CD4-positive, alpha-beta T cell treated with Interleukin-1 beta for 1 hour (primary cell): Measurements from ENCODE around the gene RAB31.
A peak's percentile ranks its signal among the peaks of the same experiment; 100 is the strongest.

ENCODE experiments used
- DNase-seq, 2 donors: peaks; one replicate each; pipeline ENCODE4 v3.0.0-alpha.2; 2020 to 2022

Gene RAB31

GRCh38 chr18:9694174-9694573, 13.9 kb upstream of the RAB31 start:
- DNase-seq: no peak

- DNase-seq: no peak
These were observed 13.1 kb upstream of the RAB31 start for GRCh38 chr18:9694952-9695495.

- no peak for DNase-seq
These were observed 12.5 kb upstream of the RAB31 start for GRCh38 chr18:9695605-9696004.

GRCh38 chr18:9696112-9696511, 12.0 kb upstream of the RAB31 start:
- no peak for DNase-seq

- no peak for DNase-seq
These were observed 11.4 kb upstream of the RAB31 start for GRCh38 chr18:9696701-9697100.

GRCh38 chr18:9697121-9697520, 11.0 kb upstream of the RAB31 start:
- DNase-seq: no peak

GRCh38 chr18:9698497-9698896, 9.6 kb upstream of the RAB31 start:
- DNase-seq: no peak

- DNase-seq: no peak
These were observed 7.8 kb upstream of the RAB31 start for GRCh38 chr18:9700261-9700796.

- no peak for DNase-seq
These were observed 6.3 kb upstream of the RAB31 start for GRCh38 chr18:9701609-9702349.

GRCh38 chr18:9704233-9705118, 3.6 kb upstream of the RAB31 start:
- DNase-seq: no peak

- no peak for DNase-seq
These were observed 2.8 kb upstream of the RAB31 start for GRCh38 chr18:9705183-9705829.

GRCh38 chr18:9706081-9706935, 1.8 kb upstream of the RAB31 start:
- no peak for DNase-seq

GRCh38 chr18:9707381-9708056, 582 bp upstream of the RAB31 start:
- DNase-seq: no peak

GRCh38 chr18:9708434-9709303, 568 bp downstream of the RAB31 start:
- peak in 1 of 2 donors; percentile 22 for DNase-seq

GRCh38 chr18:9709304-9709877, 1.3 kb downstream of the RAB31 start:
- no peak for DNase-seq

- no peak for DNase-seq
These were observed 1.9 kb downstream of the RAB31 start for GRCh38 chr18:9710037-9710436.

- DNase-seq: peak; percentile 10 to 64
These were observed 3.4 kb downstream of the RAB31 start for GRCh38 chr18:9711361-9712129.

GRCh38 chr18:9712130-9712577, 4.1 kb downstream of the RAB31 start:
- no peak for DNase-seq

- no peak for DNase-seq
These were observed 4.5 kb downstream of the RAB31 start for GRCh38 chr18:9712611-9713010.
